AG04450 (cell line): Measurements from ENCODE around the gene VSTM5. TPM values are rescaled to one million over a fixed set of nuclear protein-coding genes. Genes with fewer than 3 reads are reported as not detected.

Source experiments
- CTCF ChIA-PET: fragments of 300-600, 350-600 bp; formaldehyde crosslinking; extraction: SDS; loops from one replicate; lab custom pipeline; 2022; ENCODE audit warnings: antibody characterized with exemption, inconsistent platforms; lab: Charles Lee
- POLR2A ChIA-PET: fragments of 350-600 bp; formaldehyde crosslinking; extraction: SDS; loops from one replicate; lab custom pipeline; 2021; ENCODE audit warnings: antibody characterized with exemption, inconsistent platforms; lab: Yijun Ruan, JAX
- DNase-seq: peaks from one replicate; pipeline ENCODE4 v3.0.0-alpha.2; 2011; ENCODE audit warnings: low read depth, low spot score
- H3K27ac ChIP-seq: one replicate; pipeline ENCODE4 v1.5.1; 2012; ENCODE audit warnings: low read depth, low read length, control low read depth
- H3K27me3 ChIP-seq: one replicate; pipeline ENCODE4 v1.6.0; 2012; ENCODE audit warnings: low read length; ENCODE audit not compliant: control insufficient read depth, insufficient read depth
- H3K4me3 ChIP-seq: 2 replicates; pipeline ENCODE4 v1.5.1; 2011; ENCODE audit warnings: mild to moderate bottlenecking, low read depth, low read length, control low read depth
- H3K9me3 ChIP-seq: 2 replicates; pipeline ENCODE4 v1.5.1; 2012; ENCODE audit warnings: low read length; ENCODE audit not compliant: control insufficient read depth, insufficient read depth
- CTCF ChIP-seq: IDR thresholded peaks from 2 replicates; pipeline ENCODE4 v1.5.1; 2011; ENCODE audit warnings: low read depth, low read length, control low read depth, inconsistent platforms
- polyA plus RNA-seq: library from polyadenylated mRNA; depleted of rRNA; stranded (reverse); fragments of >200 nt; gene quantifications from 2 replicates; pipeline ENCODE4 v1.2.3, GENCODE V29; 2011

Gene VSTM5
- polyA plus RNA-seq, 1 experiment = 0.57 TPM

- H3K9me3 ChIP-seq = no peaks in the 10 kb centered on the region
- DNase-seq = no peak
- H3K27me3 ChIP-seq = no peaks in the 10 kb centered on the region
- no peak for TF ChIP-seq CTCF
- ChIA-PET POLR2A (no interaction called here), CTCF (no interaction called here)
- no peak overlapping the region for H3K4me3 ChIP-seq
- H3K27ac ChIP-seq = no peak overlapping the region
These were observed 29.6 kb downstream of the VSTM5 start for GRCh38 chr11:93820847-93821246.

- CTCF ChIA-PET = no interaction called here
- no peak for TF ChIP-seq CTCF
- H3K9me3 ChIP-seq = no peaks in the 10 kb centered on the region
- POLR2A ChIA-PET = interaction anchor here (0.8 kb wide), 1 partner anchor 36 kb away, joined by 3 read pairs; the partner anchor contains the start of gene MED17
- H3K4me3 ChIP-seq = no peak overlapping the region
- no peak for DNase-seq
- H3K27me3 ChIP-seq = no peaks in the 10 kb centered on the region
- no peak overlapping the region for H3K27ac ChIP-seq
These were observed 30.3 kb downstream of the VSTM5 start for GRCh38 chr11:93819966-93820695.

- ChIA-PET CTCF (interaction anchor here (0.6 kb wide), 1 partner anchor 21 kb away, joined by 6 read pairs; no protein-coding TSS in a partner anchor), POLR2A (interaction anchor here (0.6 to 0.9 kb wide), 2 partner anchors 16 to 22 kb away, joined by 3 to 7 read pairs; no protein-coding TSS in a partner anchor)
- no peaks in the 10 kb centered on the region for H3K27me3 ChIP-seq
- H3K9me3 ChIP-seq = no peaks in the 10 kb centered on the region
- H3K4me3 ChIP-seq = no peak overlapping the region
- no peak for TF ChIP-seq CTCF
- no peak for DNase-seq
- H3K27ac ChIP-seq = no peak overlapping the region
These were observed 32.7 kb downstream of the VSTM5 start for GRCh38 chr11:93817426-93818348.

GRCh38 chr11:93814966-93815633, 35.3 kb downstream of the VSTM5 start:
- no peak for TF ChIP-seq CTCF
- CTCF ChIA-PET = no interaction called here
- POLR2A ChIA-PET = no interaction called here
- Histone ChIP-seq H3K9me3 (no peaks in the 10 kb centered on the region), H3K27ac (no peak overlapping the region), H3K27me3 (no peaks in the 10 kb centered on the region), H3K4me3 (no peak overlapping the region)
- no peak for DNase-seq
